Measurements from ENCODE around the gene DOK5. TPM values are rescaled to one million over a fixed set of nuclear protein-coding genes. Genes with fewer than 3 reads are reported as not detected.
A peak's percentile ranks its signal among the peaks of the same experiment; 100 is the strongest.

Gene DOK5
- total and polyA plus RNA-seq, 10 of the 15 experiments (the other 5 are each of a cell fraction or from before 2014, with no cell fraction given) = 0.03 TPM; not detected in 9

DNA sequence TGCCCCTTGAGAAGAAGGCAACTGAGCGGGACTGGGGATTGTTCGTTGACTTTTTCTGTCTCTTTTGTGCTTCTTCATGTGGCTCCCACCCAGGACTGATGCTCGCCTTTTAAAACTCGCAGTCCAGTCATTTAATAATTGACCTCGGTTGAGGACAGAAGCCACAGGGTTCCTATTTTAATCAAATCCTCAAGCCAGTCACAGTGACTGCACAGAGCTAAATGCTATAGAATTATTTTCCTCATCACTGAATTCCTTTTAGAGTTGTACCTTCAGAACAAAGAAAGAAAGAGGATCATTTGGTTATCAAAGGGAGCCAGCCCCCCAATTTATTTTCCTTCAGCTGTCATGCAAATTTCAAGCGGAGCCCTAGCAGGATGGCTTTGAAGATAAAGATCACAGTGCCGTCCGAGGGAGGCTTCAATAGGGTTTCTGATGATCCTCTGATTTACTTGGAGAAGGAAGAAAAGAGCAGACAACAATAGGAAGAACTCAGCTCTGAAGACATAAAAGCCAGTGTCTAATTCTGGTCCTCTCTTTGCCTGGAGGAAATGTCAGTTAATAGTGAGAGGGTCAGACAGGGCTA is 186.6 kb downstream of the DOK5 start:
- H3K9me3 ChIP-seq (replicated peaks; ENCODE audit: control insufficient read depth, insufficient read depth, low read length) = no peaks in the 10 kb centered on the region
- H3K36me3 ChIP-seq (ENCODE audit: control insufficient read depth in 2 of 2, insufficient read depth in 2 of 2, low read length in 1 of 2) = no peaks in the 10 kb centered on the region
- ChIA-PET SMC1A (ENCODE audit: uncharacterized antibody, unreplicated experiment) (interaction anchor here (1.3 kb wide), 1 partner anchor 14 kb away, joined by 3 read pairs; no protein-coding TSS in a partner anchor), POLR2A (no interaction called here), RAD21 (ENCODE audit: unreplicated experiment) (no interaction called here), CTCF (no interaction called here)
- no peak overlapping the region for H2AFZ ChIP-seq (ENCODE audit: control insufficient read depth, low read depth, low read length)
- H3K9ac ChIP-seq (ENCODE audit: control insufficient read depth, insufficient read depth, low read length) = no peak overlapping the region
- H3K4me3 ChIP-seq = no peak overlapping the region
- no peaks in the 10 kb centered on the region for H3K27me3 ChIP-seq (replicated peaks in 1 of 2; ENCODE audit: control insufficient read depth in 2 of 2, insufficient read depth in 2 of 2, low read length in 1 of 2)
- no peak overlapping the region for H3K4me2 ChIP-seq (ENCODE audit: control insufficient read depth, insufficient read depth)
- FAIRE-seq (no peak), ATAC-seq (no peak), DNase-seq (ENCODE audit: low read depth, low spot score) (no peak)
- BruUV-seq (replicated peaks) = no TSS peak
- H3K27ac ChIP-seq (ENCODE audit: control insufficient read depth, insufficient read depth) = no peak overlapping the region
- in situ Hi-C loops (cut with MboI) = no loop called here
- H4K20me1 ChIP-seq (ENCODE audit: control insufficient read depth, insufficient read depth) = no peaks in the 10 kb centered on the region
- TF ChIP-seq NFXL1 (IDR thresholded peaks at IDR 0.05; ENCODE audit: borderline replicate concordance) = 0 out of 2 replicates have a peak, but pooled peaks have one; percentile 4
- TF ChIP-seq ZNF217 (IDR thresholded peaks at IDR 0.05) = no peak
- H3K4me1 ChIP-seq (ENCODE audit: control insufficient read depth, insufficient read depth, low read length) = no peaks in the 10 kb centered on the region
- intact Hi-C loops (cut with micrococcal nuclease; ENCODE audit: unreplicated experiment) = loop anchor here (10.0 kb wide), 1 partner anchor 323 kb away; no protein-coding TSS in a partner anchor
- H3K79me2 ChIP-seq (ENCODE audit: control insufficient read depth, insufficient read depth, low read length) = no peaks in the 10 kb centered on the region
- 5% methylated on average over 8 of the region's 8 CpGs for WGBS (ENCODE audit: insufficient coverage, insufficient replicate concordance, low lambda C conversion rate, missing lambda C conversion rate)

DNA sequence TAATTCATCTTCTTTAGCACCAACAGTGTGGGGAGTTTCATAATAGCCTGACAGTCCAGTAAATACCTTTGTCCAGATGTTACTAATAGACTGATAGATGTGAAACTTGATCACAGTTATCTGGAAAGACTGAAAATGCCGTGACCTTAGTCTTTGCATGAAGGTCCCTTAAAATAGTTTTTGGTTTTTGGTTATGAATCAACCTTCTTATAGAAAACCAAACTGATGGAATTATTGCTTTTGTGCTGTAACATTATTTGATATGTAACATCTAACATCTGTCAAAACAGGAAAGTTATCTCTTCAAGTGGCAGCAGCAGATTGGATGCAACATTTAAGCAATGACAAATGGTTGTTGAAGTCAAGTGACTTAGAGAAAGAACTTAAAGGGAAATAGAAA is 190.4 kb downstream of the DOK5 start:
- no peak overlapping the region for H3K4me2 ChIP-seq (ENCODE audit: control insufficient read depth, insufficient read depth)
- SMC1A ChIA-PET (ENCODE audit: uncharacterized antibody, unreplicated experiment) = no interaction called here
- DNase-seq (ENCODE audit: low read depth, low spot score) (no peak), ATAC-seq (no peak), FAIRE-seq (no peak)
- RAD21 ChIA-PET (ENCODE audit: unreplicated experiment) = no interaction called here
- no TSS peak for BruUV-seq (replicated peaks)
- POLR2A ChIA-PET = no interaction called here
- 43% methylated on average over 1 of the region's 1 CpG for WGBS (ENCODE audit: insufficient coverage, insufficient replicate concordance, low lambda C conversion rate, missing lambda C conversion rate)
- no peaks in the 10 kb centered on the region for H3K27me3 ChIP-seq (replicated peaks in 1 of 2; ENCODE audit: control insufficient read depth in 2 of 2, insufficient read depth in 2 of 2, low read length in 1 of 2)
- in situ Hi-C loops (cut with MboI) (no loop called here), intact Hi-C loops (cut with micrococcal nuclease; ENCODE audit: unreplicated experiment) (loop anchor here (10.0 kb wide), 1 partner anchor 319 kb away; no protein-coding TSS in a partner anchor)
- H4K20me1 ChIP-seq (ENCODE audit: control insufficient read depth, insufficient read depth) = no peaks in the 10 kb centered on the region
- H3K4me3 ChIP-seq = no peak overlapping the region
- no peak overlapping the region for H2AFZ ChIP-seq (ENCODE audit: control insufficient read depth, low read depth, low read length)
- H3K9me3 ChIP-seq (replicated peaks; ENCODE audit: control insufficient read depth, insufficient read depth, low read length) = no peaks in the 10 kb centered on the region
- H3K79me2 ChIP-seq (ENCODE audit: control insufficient read depth, insufficient read depth, low read length) = no peaks in the 10 kb centered on the region
- H3K27ac ChIP-seq (ENCODE audit: control insufficient read depth, insufficient read depth) = no peak overlapping the region
- H3K9ac ChIP-seq (ENCODE audit: control insufficient read depth, insufficient read depth, low read length) = no peak overlapping the region
- H3K36me3 ChIP-seq (ENCODE audit: control insufficient read depth in 2 of 2, insufficient read depth in 2 of 2, low read length in 1 of 2) = no peaks in the 10 kb centered on the region
- H3K4me1 ChIP-seq (ENCODE audit: control insufficient read depth, insufficient read depth, low read length) = no peaks in the 10 kb centered on the region
- CTCF ChIA-PET = interaction anchor here (0.6 kb wide), 1 partner anchor 1506 kb away, joined by 3 read pairs; no protein-coding TSS in a partner anchor
- no peak for TF ChIP-seq NR2C2 (IDR thresholded peaks at IDR 0.05; ENCODE audit: borderline replicate concordance, control insufficient read depth, insufficient read length, low read depth)
- no peak for TF ChIP-seq SMC3 (IDR thresholded peaks at IDR 0.05; ENCODE audit: borderline replicate concordance, low read length)
- TF ChIP-seq MYB (IDR thresholded peaks at IDR 0.05; ENCODE audit: borderline replicate concordance, low read depth, low read length) = no peak
- peak; percentile 71 for TF ChIP-seq MEF2A (IDR thresholded peaks at IDR 0.05; ENCODE audit: insufficient read depth, low read depth, low read length)
- no peak for TF ChIP-seq TCF3 (IDR thresholded peaks at IDR 0.05; ENCODE audit: borderline replicate concordance, insufficient read depth, low read depth, low read length)
- TF ChIP-seq FOXM1 (IDR thresholded peaks at IDR 0.05; ENCODE audit: low read depth, low read length) = peak; percentile 79; the same call in 1 of the 2 replicates
- peak; percentile 44; the same call in 1 of the 2 replicates for TF ChIP-seq JUNB (IDR thresholded peaks at IDR 0.05)
- no peak for TF ChIP-seq NRF1 (conservative IDR thresholded peaks at IDR 0.05; ENCODE audit: low read depth, low read length)
- TF ChIP-seq PAX8 (IDR thresholded peaks at IDR 0.05) = no peak
- TF ChIP-seq ZSCAN29 (IDR thresholded peaks at IDR 0.05) = no peak
- TF ChIP-seq, protein P1, sequence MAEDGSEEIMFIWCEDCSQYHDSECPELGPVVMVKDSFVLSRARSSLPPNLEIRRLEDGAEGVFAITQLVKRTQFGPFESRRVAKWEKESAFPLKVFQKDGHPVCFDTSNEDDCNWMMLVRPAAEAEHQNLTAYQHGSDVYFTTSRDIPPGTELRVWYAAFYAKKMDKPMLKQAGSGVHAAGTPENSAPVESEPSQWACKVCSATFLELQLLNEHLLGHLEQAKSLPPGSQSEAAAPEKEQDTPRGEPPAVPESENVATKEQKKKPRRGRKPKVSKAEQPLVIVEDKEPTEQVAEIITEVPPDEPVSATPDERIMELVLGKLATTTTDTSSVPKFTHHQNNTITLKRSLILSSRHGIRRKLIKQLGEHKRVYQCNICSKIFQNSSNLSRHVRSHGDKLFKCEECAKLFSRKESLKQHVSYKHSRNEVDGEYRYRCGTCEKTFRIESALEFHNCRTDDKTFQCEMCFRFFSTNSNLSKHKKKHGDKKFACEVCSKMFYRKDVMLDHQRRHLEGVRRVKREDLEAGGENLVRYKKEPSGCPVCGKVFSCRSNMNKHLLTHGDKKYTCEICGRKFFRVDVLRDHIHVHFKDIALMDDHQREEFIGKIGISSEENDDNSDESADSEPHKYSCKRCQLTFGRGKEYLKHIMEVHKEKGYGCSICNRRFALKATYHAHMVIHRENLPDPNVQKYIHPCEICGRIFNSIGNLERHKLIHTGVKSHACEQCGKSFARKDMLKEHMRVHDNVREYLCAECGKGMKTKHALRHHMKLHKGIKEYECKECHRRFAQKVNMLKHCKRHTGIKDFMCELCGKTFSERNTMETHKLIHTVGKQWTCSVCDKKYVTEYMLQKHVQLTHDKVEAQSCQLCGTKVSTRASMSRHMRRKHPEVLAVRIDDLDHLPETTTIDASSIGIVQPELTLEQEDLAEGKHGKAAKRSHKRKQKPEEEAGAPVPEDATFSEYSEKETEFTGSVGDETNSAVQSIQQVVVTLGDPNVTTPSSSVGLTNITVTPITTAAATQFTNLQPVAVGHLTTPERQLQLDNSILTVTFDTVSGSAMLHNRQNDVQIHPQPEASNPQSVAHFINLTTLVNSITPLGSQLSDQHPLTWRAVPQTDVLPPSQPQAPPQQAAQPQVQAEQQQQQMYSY (CRISPR knock-in tag; IDR thresholded peaks at IDR 0.05) = no peak
- TF ChIP-seq SREBF1 (IDR thresholded peaks at IDR 0.05; ENCODE audit: low read length) = no peak
- no peak for TF ChIP-seq YY1 (IDR thresholded peaks at IDR 0.05; ENCODE audit: low read depth, low read length)
- no peak for TF ChIP-seq DPF2 (IDR thresholded peaks at IDR 0.05)
- TF ChIP-seq RBBP5 (conservative IDR thresholded peaks at IDR 0.05) = no peak
